Measurements from ENCODE around the gene ADORA3.

ADORA3 gene

GRCh38 chr1:111507411-111508201, 4.2 kb upstream of the ADORA3 start:
- peak; percentile 74 for DNase-seq (ENCODE audit: low spot score)

GRCh38 chr1:111506561-111506960, 3.1 kb upstream of the ADORA3 start:
- no peak for DNase-seq (ENCODE audit: low spot score)

DNA sequence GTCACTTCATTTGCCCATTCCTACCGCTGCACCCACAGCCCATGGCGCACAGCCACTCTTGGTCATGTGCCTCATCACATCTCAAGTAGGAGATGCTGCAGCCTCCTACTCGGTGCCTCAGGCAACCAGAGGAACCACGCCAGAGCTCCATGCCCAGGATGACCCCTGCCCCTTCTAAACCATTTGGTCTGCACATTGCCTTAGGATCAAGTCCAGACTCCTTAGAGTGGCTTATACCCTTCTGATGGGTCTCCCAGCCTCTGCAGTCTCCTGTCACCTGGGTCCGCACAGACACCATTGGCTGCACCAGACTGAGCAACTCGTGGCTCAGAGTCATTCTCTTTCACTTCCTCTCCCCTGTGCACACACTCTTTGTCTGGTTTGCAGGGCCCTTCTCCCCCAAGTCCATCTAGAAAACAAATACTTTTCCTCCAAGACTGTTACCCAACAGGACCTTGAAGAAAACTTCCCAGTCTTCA, 2.2 kb upstream of the ADORA3 start:
- DNase-seq (ENCODE audit: low spot score), result peak; percentile 66

- no peak for DNase-seq (ENCODE audit: low spot score)
Measured at GRCh38 chr1:111504097-111504496, 664 bp upstream of the ADORA3 start.

- no peak for DNase-seq (ENCODE audit: low spot score)
Measured at GRCh38 chr1:111501645-111502044, 1.8 kb downstream of the ADORA3 start.

DNA sequence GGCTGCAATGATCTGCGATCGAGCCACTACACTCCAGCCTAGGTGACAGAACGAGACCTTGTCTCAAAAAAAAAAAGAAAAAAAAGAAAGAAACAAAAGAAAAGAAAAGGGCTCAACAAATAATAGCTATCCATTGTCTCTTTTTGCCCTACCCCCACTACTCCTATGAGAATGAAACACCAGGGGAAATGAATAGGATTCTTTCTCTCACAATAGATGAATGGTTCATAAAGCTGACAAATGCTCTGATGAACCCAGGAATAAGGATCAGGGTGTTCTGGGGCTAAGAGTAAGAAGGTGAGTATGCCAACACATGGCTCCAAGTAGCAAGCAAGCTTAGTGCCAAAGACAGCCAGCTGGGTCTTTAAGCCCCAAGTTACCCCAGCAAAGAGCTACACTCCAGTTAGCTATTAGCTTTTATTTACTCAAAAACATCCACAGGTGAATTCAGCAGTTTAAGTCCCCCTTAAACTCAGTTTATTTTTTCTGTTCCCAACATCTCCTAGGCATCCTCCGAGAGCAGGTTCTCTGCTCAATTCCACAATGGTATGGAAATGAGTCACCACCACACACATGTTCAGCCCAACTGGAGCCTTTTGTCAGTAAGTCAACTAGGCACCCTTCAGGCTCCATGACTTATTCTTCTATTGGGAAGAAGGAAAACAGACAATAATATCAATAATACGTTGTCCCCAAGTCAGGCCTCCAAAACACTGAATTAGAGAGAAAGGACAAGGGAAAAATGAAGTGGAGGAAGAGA, 4.2 kb downstream of the ADORA3 start:
- peak; percentile 75 for DNase-seq (ENCODE audit: low spot score)

GRCh38 chr1:111497592-111497991, 5.8 kb downstream of the ADORA3 start:
- no peak for DNase-seq (ENCODE audit: low spot score)

DNA sequence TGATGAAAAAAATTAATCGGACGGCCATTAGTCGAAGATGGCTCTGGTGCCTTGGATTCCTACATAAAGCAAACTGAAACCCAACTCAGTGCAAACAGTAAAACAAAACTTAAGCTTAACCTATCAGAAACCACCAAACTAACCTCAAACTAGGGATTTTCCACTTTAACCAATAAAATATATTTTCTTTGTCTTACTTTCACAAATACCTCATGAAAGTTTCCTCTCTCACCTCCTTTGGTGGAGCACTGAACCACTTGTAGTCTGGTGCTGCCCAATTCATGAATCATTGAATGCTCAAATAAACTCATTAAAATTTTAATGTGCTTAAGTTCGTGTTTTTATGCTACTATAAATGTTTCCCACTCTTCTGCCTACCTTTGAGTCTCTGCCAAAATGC, 7.0 kb downstream of the ADORA3 start:
- no peak for DNase-seq (ENCODE audit: low spot score)

- DNase-seq (ENCODE audit: low spot score), result no peak
Measured at GRCh38 chr1:111491070-111491469, 12.4 kb downstream of the ADORA3 start.

DNA sequence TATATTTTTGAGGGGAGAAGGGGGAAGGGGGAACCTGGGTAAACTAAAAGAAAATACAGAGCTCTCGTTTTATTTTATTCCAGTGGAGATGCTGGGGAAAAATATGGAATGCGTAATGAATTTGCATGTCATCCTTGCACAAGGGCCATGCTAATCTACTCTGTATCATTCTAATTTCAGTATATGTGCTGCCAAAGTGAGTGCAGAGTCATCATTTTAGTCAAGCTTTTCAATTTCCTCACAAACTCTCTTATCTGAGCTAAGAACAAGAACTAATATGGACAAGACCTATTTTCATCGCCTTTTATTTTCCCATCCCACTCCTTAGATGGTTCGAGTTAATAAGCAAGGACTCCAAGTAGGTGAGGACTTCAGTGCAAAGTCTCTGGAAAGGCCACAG, 13.2 kb downstream of the ADORA3 start:
- DNase-seq (ENCODE audit: low spot score), result no peak

DNA sequence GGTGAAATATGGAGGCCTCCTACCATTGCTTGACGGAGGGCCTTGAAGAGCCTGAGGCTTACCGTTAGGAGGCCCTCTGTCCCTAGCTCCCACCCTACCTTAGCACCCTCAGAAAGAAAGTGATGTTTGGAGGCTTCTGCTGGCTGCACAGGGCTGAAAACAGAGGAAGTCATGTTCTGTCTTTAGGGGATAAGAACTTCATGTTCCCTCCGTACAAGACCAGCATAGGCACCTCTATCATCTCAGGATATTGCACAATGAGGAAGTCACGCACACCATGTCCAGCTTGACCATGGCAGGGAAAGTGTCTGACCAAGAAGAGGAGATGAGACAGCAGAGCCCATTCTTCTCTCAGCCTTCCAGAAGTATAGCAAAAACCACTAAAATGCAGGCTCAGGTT, 13.8 kb downstream of the ADORA3 start:
- peak; percentile 62 for DNase-seq (ENCODE audit: low spot score)

- peak; percentile 68 for DNase-seq (ENCODE audit: low spot score)
Measured at GRCh38 chr1:111488669-111489068, 14.8 kb downstream of the ADORA3 start.

GRCh38 chr1:111487133-111487532, 16.3 kb downstream of the ADORA3 start:
- DNase-seq (ENCODE audit: low spot score), result no peak

DNA sequence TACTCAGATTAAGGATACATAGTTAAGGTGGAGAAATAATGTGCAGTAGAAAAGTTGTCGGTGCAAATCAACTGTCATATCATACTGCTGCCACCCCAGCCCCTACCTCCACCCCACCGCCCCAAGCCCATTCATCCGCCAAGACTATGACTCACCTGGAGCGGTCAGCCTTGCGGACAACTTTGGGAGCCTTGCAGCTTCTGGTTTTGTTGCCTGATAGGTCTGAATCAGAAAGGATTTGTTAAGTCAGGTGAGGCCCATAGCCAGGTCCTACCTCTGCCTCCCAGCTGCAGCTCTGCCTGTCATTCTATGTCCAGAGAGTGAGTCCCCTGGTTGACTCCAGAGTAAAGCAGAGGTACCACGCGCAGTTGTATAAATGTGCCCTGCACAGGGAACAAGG, 17.0 kb downstream of the ADORA3 start:
- DNase-seq (ENCODE audit: low spot score), result no peak

DNA sequence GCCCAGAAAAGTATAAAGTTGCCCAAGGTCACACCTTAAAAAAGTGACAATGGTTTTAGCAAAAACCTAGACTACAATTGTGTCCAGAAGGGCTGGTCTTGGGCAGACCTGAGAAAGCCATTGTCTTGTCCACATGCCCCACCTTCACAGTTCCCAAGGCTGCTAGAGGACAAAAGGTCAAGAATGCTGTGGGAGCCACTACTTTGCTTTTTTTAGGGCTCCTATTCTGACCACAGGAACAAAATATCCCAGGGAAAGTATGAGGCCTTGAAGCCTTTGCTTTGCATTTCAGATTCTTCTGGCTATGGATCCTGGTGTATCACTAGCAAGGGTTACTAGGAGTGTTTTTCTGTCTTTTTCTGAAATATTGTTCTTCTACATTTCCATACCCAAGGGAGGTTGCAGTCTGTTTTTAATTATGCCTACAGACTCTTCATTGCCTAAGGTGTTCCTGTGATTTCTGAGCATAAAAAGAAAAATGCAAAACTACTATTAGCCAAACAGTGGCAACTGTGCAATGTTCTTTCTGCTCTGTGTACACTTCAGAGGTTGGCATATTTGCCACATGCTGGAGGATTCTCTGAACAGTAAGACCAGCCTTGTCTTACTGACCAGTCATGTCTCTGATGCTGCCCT, 18.9 kb downstream of the ADORA3 start:
- no peak for DNase-seq (ENCODE audit: low spot score)

GRCh38 chr1:111483876-111484275, 19.6 kb downstream of the ADORA3 start:
- DNase-seq (ENCODE audit: low spot score), result no peak

GRCh38 chr1:111483166-111483565, 20.3 kb downstream of the ADORA3 start:
- DNase-seq (ENCODE audit: low spot score), result no peak

GRCh38 chr1:111481387-111482221, 21.8 kb downstream of the ADORA3 start:
- peak; percentile 85 for DNase-seq (ENCODE audit: low spot score)

GRCh38 chr1:111480674-111481073, 22.8 kb downstream of the ADORA3 start:
- DNase-seq (ENCODE audit: low spot score), result no peak

GRCh38 chr1:111476761-111477309, 26.6 kb downstream of the ADORA3 start:
- no peak for DNase-seq (ENCODE audit: low spot score)

- DNase-seq (ENCODE audit: low spot score), result no peak
Measured at GRCh38 chr1:111476214-111476613, 27.2 kb downstream of the ADORA3 start.

GRCh38 chr1:111475701-111476100, 27.7 kb downstream of the ADORA3 start:
- no peak for DNase-seq (ENCODE audit: low spot score)

Data from globus pallidus (tissue), 1 donor.